Kidney (tissue), 14 donors: ENCODE data around the gene RFLNA. TPM values are rescaled to one million over a fixed set of nuclear protein-coding genes. Genes with fewer than 3 reads are reported as not detected.

Source experiments
- DNase-seq, 5 donors: peaks; one replicate each; pipeline ENCODE4 v3.0.0-alpha.2; 2013 to 2020
- FAIRE-seq: peaks from 2 replicates; lab custom pipeline; 2012; peaks lifted over from hg19 to GRCh38; lab: Jason Lieb, UNC
- H3K27ac ChIP-seq, 2 donors: one replicate each; pipeline ENCODE4 v1.7.0; 2013; ENCODE audit warnings: low read depth in 2 of 2, low read length in 2 of 2, inconsistent platforms in 1 of 2
- H3K27me3 ChIP-seq: one replicate; pipeline ENCODE4 v1.7.1; 2013; ENCODE audit warnings: low read length, inconsistent platforms; ENCODE audit not compliant: control insufficient read depth, insufficient read depth
- H3K36me3 ChIP-seq, 3 donors: one replicate each; pipeline versions ENCODE4 v1.7.0 to v1.7.1; 2013; ENCODE audit warnings: low read length in 3 of 3, control low read depth in 1 of 3, inconsistent platforms in 1 of 3; ENCODE audit not compliant: insufficient read depth in 3 of 3, control insufficient read depth in 2 of 3
- H3K4me1 ChIP-seq, 3 donors: one replicate each; pipeline versions ENCODE4 v1.7.0 to v1.7.1; 2013; ENCODE audit warnings: low read length in 3 of 3, inconsistent platforms in 1 of 3, low read depth in 1 of 3; ENCODE audit not compliant: control insufficient read depth in 2 of 3, insufficient read depth in 2 of 3
- H3K4me3 ChIP-seq, 3 donors: one replicate each; pipeline versions ENCODE4 v1.7.0 to v1.8.1; 2013; ENCODE audit warnings: low read length in 3 of 3, control low read depth in 1 of 3, inconsistent platforms in 1 of 3
- H3K9ac ChIP-seq, 3 donors: one replicate each; pipeline versions ENCODE4 v1.7.0 to v1.7.1; 2013; ENCODE audit warnings: low read length in 3 of 3, control low read depth in 1 of 3, inconsistent platforms in 1 of 3
- H3K9me3 ChIP-seq, 3 donors: one replicate each; pipeline versions ENCODE4 v1.7.0 to v1.7.1; 2013; ENCODE audit warnings: low read length in 3 of 3, control low read depth in 1 of 3, inconsistent platforms in 1 of 3; ENCODE audit not compliant: control insufficient read depth in 2 of 3, insufficient read depth in 1 of 3
- CTCF ChIP-seq: IDR thresholded peaks from 3 replicates; pipeline ENCODE4 v1.5.1; 2012; ENCODE audit warnings: mild to moderate bottlenecking, moderate library complexity, borderline replicate concordance; ENCODE audit not compliant: insufficient read depth; ENCODE audit errors: extremely low read depth
- intact Hi-C: fragments of 100-400 bp; cut with DNase I; formaldehyde crosslinking; loops from one replicate; pipeline ENCODE4 v1.11.1; 2022
- polyA plus RNA-seq: library from polyadenylated mRNA; stranded (reverse); fragments of 350-450 nt; fragmentation: Illumina TruSeq; extraction: RNeasy Lipid Tissue Mini Kit (QIAGEN cat#74804); gene quantifications from one replicate; pipeline ENCODE4 v1.2.3, GENCODE V29; 2014; ENCODE audit warnings: low read depth, low replicate concordance; ENCODE audit not compliant: insufficient read depth
- total RNA-seq: library from RNA; stranded (reverse); fragmentation: NEBNext Ultra II Directional; extraction: Animal tissue kit (Norgen Biotek cat#: 25700); gene quantifications from one replicate; pipeline ENCODE4 v1.2.1, GENCODE V29; 2021
- donor health status: control.
- donor health status: control.
- donor health status: control.
- donor health status: control.
- donor health status: control.
- donor health status: DM: yes; HTN: yes; CAD: no.
- donor health status: Normal renal cell carcinoma (clear cell type).

The RFLNA gene
- total and polyA plus RNA-seq, 2 donors from 2014 or later = 0.76 to 0.82 TPM

DNA sequence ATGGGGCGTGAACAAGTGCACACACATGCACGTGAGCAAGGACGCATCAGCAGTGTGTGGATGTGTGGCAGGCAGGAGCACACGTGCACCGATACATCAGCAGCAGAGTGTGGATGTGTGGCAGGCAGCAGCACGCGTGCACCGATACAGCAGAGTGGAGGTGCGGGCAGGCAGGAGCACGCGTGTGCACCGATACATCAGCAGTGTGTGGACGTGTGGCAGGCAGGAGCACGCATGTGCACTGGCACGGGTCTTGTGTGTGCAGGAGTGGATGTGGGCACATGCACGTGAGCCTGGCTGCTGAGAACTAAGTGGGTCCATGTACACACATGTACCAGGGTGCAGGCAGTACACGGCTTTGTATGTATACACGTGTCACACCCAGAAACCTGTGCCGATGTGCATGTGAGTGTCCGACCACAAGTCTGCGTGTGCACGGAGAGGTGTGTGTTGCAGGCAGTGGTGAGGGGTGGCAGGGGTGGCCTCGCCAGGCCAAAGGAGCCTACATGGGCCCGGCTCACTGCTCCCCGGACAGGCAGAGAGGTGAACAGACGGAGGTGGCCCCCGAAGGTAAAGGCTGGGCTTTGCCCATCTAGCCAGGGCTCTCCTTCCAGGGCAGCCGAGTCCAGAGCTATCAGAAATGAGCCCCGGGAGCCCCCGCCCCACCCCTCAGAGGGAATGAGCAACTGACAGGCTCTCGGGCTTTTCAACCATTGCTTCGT, 53.9 kb downstream of the RFLNA start:
- Histone ChIP-seq H3K4me1 (peaks cover 0 to 11% (median 10%) of the 10 kb centered on the region in 3 donors), H3K4me3 (no peak overlapping the region), H3K27ac (no peak overlapping the region), H3K9me3 (no peaks in the 10 kb centered on the region), H3K36me3 (peaks cover 15 to 72% (median 41%) of the 10 kb centered on the region in 3 donors), H3K27me3 (no peaks in the 10 kb centered on the region), H3K9ac (no peak overlapping the region)
- no peak for TF ChIP-seq CTCF
- DNase-seq = peak in 1 of 5 donors; percentile 60
- intact Hi-C loops = no loop called here
- no peak for FAIRE-seq

- Histone ChIP-seq H3K36me3 (peaks cover 15 to 70% (median 37%) of the 10 kb centered on the region in 3 donors), H3K9me3 (no peaks in the 10 kb centered on the region), H3K9ac (no peak overlapping the region), H3K4me1 (peaks cover 0 to 11% (median 10%) of the 10 kb centered on the region in 3 donors), H3K4me3 (no peak overlapping the region), H3K27ac (no peak overlapping the region), H3K27me3 (no peaks in the 10 kb centered on the region)
- intact Hi-C loops = no loop called here
- TF ChIP-seq CTCF = no peak
- DNase-seq = no peak
- no peak for FAIRE-seq
Measured at GRCh38 chr12:124350491-124350890, 55.6 kb downstream of the RFLNA start.

- Histone ChIP-seq H3K4me1 (peaks cover 0 to 11% (median 10%) of the 10 kb centered on the region in 3 donors), H3K4me3 (no peak overlapping the region), H3K36me3 (peaks cover 13 to 71% (median 34%) of the 10 kb centered on the region in 3 donors), H3K9ac (peak overlapping the region in 1 of 3 donors; percentile 12), H3K27me3 (no peaks in the 10 kb centered on the region), H3K27ac (no peak overlapping the region), H3K9me3 (no peaks in the 10 kb centered on the region)
- FAIRE-seq = no peak
- no peak for TF ChIP-seq CTCF
- intact Hi-C loops = no loop called here
- DNase-seq = no peak
Measured at GRCh38 chr12:124351422-124351821, 56.5 kb downstream of the RFLNA start.
